BJ (cell line): Measurements from ENCODE around the gene DIP2C. TPM values are rescaled to one million over a fixed set of nuclear protein-coding genes. Genes with fewer than 3 reads are reported as not detected.

Experiments used
- CTCF ChIA-PET: fragments of 350-600 bp; formaldehyde crosslinking; extraction: SDS; loops from one replicate; lab custom pipeline; 2021; ENCODE audit warnings: antibody characterized with exemption, inconsistent platforms; lab: Yijun Ruan, JAX
- POLR2A ChIA-PET: fragments of 300-600 bp; sonication (Branson Sonifier 250); formaldehyde crosslinking; extraction: SDS; loops from one replicate; lab custom pipeline; 2021; ENCODE audit warnings: antibody characterized with exemption; lab: Charles Lee
- DNase-seq: peaks from one replicate; pipeline ENCODE4 v3.0.0-alpha.2; 2011; ENCODE audit warnings: low read depth
- H3K27me3 ChIP-seq: 2 replicates; pipeline ENCODE4 v1.6.0; 2011; ENCODE audit warnings: low read length; ENCODE audit not compliant: control insufficient read depth, insufficient read depth
- H3K36me3 ChIP-seq: 2 replicates; pipeline ENCODE4 v1.5.1; 2011; ENCODE audit warnings: low read length; ENCODE audit not compliant: control insufficient read depth, insufficient read depth
- H3K4me3 ChIP-seq: 2 replicates; pipeline ENCODE4 v1.5.1; 2011; ENCODE audit warnings: low read depth, mild to moderate bottlenecking, control low read depth, low read length
- polyA plus RNA-seq: library from polyadenylated mRNA; depleted of rRNA; stranded (reverse); fragments of >200 nt; gene quantifications from 2 replicates; pipeline ENCODE4 v1.2.3, GENCODE V29; 2011
- TF ChIP-seq, protein P1 (sequence below): IDR thresholded peaks from 2 replicates; pipeline ENCODE4 v1.5.1; 2011; ENCODE audit warnings: low read depth, mild to moderate bottlenecking, control low read depth, inconsistent platforms, low read length, moderate library complexity; ENCODE audit not compliant: insufficient read depth

Gene DIP2C
- polyA plus RNA-seq, 1 experiment, result 9.3 TPM

DNA sequence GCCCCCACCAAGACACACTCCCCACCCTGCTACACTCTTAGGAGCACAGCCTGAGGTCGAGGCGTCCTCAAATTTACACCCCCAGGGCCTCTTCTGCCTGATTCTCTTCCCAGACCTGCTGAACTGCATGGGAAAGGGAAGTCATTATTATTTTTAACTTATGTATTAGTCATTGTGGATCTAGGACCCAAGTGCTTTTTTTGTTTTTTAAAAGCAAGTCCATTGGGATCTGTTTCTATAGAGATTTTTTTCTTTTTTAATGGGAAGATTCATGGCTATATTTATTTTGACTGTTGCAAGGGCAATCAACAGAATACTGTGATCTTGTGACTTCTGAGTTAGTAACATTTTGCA, 350.5 kb downstream of the DIP2C start:
- POLR2A ChIA-PET, result no interaction called here
- Histone ChIP-seq H3K36me3 (peaks cover 19% of the 10 kb centered on the region), H3K4me3 (no peak overlapping the region), H3K27me3 (no peaks in the 10 kb centered on the region)
- TF ChIP-seq, protein P1, sequence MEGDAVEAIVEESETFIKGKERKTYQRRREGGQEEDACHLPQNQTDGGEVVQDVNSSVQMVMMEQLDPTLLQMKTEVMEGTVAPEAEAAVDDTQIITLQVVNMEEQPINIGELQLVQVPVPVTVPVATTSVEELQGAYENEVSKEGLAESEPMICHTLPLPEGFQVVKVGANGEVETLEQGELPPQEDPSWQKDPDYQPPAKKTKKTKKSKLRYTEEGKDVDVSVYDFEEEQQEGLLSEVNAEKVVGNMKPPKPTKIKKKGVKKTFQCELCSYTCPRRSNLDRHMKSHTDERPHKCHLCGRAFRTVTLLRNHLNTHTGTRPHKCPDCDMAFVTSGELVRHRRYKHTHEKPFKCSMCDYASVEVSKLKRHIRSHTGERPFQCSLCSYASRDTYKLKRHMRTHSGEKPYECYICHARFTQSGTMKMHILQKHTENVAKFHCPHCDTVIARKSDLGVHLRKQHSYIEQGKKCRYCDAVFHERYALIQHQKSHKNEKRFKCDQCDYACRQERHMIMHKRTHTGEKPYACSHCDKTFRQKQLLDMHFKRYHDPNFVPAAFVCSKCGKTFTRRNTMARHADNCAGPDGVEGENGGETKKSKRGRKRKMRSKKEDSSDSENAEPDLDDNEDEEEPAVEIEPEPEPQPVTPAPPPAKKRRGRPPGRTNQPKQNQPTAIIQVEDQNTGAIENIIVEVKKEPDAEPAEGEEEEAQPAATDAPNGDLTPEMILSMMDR, result no peak
- no peak for DNase-seq
- CTCF ChIA-PET, result no interaction called here

DNA sequence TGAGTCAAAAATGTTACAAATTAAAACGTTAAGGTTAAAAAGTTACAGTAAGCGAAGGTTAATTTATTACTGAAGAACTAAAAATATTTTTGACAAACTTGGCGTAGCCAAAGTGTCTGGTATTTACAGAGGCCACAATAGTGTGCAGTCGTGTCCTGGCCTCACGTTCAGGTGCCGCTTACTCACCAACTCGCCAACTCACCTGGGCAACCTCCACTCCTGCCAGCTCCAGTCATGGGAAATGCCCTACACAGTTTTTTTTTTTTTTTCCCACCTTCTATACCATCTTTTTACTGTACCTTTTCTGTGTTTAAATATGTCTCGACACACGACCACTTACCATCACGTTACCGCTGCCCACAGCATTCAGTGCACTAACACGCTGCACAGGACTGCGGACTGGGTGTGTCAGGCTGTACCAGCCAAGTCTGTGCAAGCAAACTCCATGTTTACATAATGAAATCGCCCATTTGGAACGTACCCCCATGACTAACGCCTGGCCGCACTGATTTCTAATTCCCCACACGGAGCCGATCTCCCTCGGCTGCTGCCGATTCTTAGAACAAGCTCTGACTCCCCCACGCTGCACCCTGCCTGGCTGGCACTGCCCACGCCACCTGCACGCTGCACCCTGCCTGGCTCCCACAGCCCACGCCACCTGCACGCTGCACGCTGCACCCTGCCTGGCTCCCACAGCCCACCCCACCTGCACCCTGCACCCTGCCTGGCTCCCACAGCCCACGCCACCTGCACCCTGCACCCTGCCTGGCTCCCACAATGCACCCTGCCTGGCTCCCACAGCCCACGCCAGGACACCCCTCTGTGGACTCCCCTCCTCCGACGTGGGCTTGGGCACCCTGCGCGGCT, 351.1 kb downstream of the DIP2C start:
- Histone ChIP-seq H3K36me3 (peaks cover 19% of the 10 kb centered on the region), H3K27me3 (no peaks in the 10 kb centered on the region), H3K4me3 (no peak overlapping the region)
- TF ChIP-seq, protein P1, result no peak
- ChIA-PET POLR2A (no interaction called here), CTCF (interaction anchor here (0.7 kb wide), 1 partner anchor 320 kb away, joined by 3 read pairs; no protein-coding TSS in a partner anchor)
- DNase-seq, result no peak

DNA sequence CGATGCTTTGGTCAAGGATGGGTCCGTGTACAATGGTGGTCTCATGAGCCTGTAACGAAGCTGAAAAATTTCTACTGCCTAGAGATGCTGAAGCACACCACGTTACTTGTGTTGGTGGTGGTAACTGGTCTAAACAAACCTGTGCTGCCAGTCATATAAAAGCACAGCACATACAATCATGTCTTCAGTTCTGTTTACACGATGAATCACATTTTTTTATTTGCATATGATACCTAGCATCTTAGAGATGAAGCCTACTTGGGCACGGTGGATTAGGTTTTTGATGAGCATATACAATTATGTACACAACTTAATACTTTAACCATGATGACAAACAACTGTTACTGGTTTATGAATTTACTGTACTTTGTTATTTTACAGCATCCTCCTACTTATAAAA, 353.2 kb downstream of the DIP2C start:
- CTCF ChIA-PET, result no interaction called here
- H3K36me3 ChIP-seq, result peaks cover 18% of the 10 kb centered on the region
- no peak overlapping the region for H3K4me3 ChIP-seq
- H3K27me3 ChIP-seq, result no peaks in the 10 kb centered on the region
- no peak for DNase-seq
- TF ChIP-seq, protein P1, result no peak
- POLR2A ChIA-PET, result no interaction called here

DNA sequence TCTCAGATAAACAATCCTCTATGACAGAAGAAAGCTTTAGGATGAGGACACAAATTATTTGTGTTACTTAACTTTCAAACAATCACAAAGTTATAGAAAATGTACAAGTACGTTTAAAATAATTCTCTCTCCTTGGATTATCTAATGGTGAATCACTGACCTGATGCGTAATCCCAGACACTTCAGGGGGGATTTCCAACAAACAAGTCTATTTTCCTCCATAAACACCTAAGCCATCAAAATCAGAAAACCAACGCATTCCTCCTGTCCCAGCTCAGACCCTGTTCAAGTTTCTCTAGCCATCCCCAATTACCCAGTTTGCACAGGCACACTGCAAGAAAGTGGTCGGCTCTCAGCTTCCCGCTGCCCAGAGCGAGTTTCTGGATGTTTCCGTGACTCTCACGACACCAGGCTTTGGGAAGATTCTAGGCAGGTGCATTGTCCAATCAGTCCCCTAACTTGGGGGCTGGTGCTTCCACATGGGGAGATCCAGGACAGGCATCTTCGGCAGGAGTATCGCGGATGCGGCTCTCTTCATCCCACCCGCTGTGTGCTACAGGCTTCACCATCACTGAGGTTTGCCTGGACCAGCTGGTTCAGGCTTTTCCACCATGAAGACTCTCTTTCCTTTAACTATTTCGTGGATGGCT, 354.2 kb downstream of the DIP2C start:
- TF ChIP-seq, protein P1, result no peak
- DNase-seq, result no peak
- Histone ChIP-seq H3K4me3 (no peak overlapping the region), H3K27me3 (no peaks in the 10 kb centered on the region), H3K36me3 (peaks cover 14% of the 10 kb centered on the region)
- ChIA-PET CTCF (no interaction called here), POLR2A (no interaction called here)

DNA sequence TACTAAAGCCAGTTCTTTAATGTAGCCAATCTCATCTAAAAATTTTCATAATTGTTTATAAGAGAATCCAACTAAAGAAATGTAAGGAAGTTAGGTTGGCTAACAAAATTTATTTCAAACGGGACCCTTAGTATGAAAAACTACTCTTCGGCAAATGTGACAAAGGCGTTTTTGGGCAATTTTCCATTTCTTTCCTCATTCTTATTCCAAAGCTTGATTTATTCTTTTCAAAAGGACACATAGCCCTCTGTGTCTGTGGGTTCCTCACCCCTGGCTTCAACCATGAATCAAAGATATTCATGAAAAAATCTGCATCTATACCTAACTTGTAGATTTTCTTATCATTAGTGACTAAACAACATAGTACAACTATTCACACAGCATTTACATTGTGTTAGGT, 358.3 kb downstream of the DIP2C start:
- ChIA-PET POLR2A (no interaction called here), CTCF (no interaction called here)
- Histone ChIP-seq H3K36me3 (peaks cover 3% of the 10 kb centered on the region), H3K4me3 (no peak overlapping the region), H3K27me3 (no peaks in the 10 kb centered on the region)
- TF ChIP-seq, protein P1, result no peak
- DNase-seq, result no peak
